Brain microvascular endothelial cell (primary cell): ENCODE results near the gene DYNLT4.

Experiments used
- DNase-seq: peaks from one replicate; pipeline ENCODE4 v3.0.0-alpha.2; 2020
- H3K27ac ChIP-seq: fragments of 250-450 bp; sonication (Bioruptor Pico); 2 replicates; pipeline ENCODE4 v1.5.1; 2020; ENCODE audit warnings: mild to moderate bottlenecking, moderate library complexity
- H3K27me3 ChIP-seq: fragments of 250-450 bp; sonication (Bioruptor Pico); replicated peaks from 2 replicates; pipeline ENCODE4 v1.5.1; 2020; ENCODE audit warnings: mild to moderate bottlenecking
- H3K36me3 ChIP-seq: fragments of 250-450 bp; sonication (Bioruptor Pico); replicated peaks from 2 replicates; pipeline ENCODE4 v1.5.1; 2020; ENCODE audit warnings: mild to moderate bottlenecking
- H3K4me3 ChIP-seq: 2 replicates; pipeline ENCODE4 v1.5.1; 2011; ENCODE audit warnings: low read depth, mild to moderate bottlenecking, control low read depth, low read length, moderate library complexity
- in situ Hi-C: cut with HindIII; loops from 2 replicates; pipeline ENCODE4 v1.10.0; 2017; ENCODE audit warnings: low sequenced_read_pairs, low pct_ligation_motif_present
- TF ChIP-seq, protein P1 (sequence below): IDR thresholded peaks from 2 replicates; pipeline ENCODE4 v1.5.1; 2011; ENCODE audit warnings: low read depth, mild to moderate bottlenecking, moderate library complexity, low read length, control low read depth, inconsistent platforms; ENCODE audit errors: missing control alignments

DYNLT4 gene

DNA sequence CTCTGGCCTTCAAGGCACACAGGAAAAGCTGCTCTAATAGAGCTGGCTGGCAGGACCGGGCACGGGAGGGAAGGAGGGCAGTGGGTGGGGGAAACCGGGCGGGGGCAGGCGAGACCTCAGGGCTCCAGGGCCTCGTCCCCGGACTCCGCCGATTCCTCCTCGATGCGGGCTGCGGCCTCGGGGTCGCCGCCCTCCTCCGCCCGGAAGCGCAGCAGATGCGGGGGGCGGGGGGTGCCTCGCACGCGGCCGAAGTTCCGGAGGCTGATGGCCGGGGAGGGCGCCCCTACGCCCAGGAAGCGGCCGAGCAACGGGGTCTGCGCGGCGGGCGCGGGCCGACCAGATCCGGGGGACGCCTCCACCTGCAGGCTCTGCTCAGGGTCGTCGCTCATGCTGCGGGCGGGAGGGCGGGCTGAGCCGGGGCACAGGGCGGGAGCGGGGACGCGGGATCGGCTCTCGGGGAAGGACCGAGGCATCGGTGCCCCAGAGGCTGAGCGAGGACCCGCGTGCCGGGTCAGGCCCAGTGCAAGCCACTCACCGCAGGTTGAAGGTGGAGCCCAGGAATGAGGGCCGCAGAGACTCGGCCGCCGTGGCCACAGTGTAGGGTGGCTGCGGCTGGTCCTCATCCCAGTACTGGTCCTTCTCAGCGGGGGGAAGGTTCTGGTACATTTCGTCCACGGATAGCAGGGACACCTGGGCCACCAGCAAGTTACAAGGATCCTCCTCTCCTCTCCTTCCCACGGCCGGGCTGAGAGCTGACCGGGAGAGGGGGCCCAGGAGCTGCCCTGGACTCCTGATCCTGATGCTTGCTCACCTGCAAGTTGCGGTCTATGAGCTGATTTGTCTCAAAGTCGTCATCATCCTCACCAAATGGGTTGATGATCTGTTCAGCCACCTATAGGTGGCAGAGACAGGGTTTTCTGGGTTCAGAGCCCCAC is 22.8 kb downstream of the DYNLT4 start:
- Histone ChIP-seq H3K4me3 (peak overlapping the region; percentile 35), H3K27me3 (no peaks in the 10 kb centered on the region), H3K27ac (no peak overlapping the region), H3K36me3 (peaks cover 17% of the 10 kb centered on the region)
- DNase-seq = no peak
- TF ChIP-seq, protein P1, sequence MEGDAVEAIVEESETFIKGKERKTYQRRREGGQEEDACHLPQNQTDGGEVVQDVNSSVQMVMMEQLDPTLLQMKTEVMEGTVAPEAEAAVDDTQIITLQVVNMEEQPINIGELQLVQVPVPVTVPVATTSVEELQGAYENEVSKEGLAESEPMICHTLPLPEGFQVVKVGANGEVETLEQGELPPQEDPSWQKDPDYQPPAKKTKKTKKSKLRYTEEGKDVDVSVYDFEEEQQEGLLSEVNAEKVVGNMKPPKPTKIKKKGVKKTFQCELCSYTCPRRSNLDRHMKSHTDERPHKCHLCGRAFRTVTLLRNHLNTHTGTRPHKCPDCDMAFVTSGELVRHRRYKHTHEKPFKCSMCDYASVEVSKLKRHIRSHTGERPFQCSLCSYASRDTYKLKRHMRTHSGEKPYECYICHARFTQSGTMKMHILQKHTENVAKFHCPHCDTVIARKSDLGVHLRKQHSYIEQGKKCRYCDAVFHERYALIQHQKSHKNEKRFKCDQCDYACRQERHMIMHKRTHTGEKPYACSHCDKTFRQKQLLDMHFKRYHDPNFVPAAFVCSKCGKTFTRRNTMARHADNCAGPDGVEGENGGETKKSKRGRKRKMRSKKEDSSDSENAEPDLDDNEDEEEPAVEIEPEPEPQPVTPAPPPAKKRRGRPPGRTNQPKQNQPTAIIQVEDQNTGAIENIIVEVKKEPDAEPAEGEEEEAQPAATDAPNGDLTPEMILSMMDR = peak; percentile 28
- in situ Hi-C loops = no loop called here

DNA sequence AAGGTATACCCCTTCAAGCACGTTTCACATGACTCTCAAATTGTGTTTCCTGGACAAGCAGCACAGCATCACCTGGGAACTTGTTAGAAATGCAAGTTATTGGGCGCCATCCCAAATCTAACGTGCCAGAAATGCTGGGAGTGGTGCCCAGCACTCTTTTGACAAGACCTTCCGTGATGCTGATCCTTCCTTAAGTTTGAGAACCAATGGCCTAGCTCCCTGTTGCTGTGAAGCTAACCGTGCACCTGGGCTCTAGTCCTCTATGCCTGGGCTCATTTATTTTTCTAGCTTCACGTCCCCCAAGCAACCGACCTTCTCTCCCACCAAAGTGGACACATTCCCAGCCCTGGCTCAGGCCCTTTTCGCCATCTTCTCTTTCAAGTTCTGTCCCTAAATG is 23.5 kb downstream of the DYNLT4 start:
- Histone ChIP-seq H3K4me3 (peak overlapping the region; percentile 35), H3K36me3 (peaks cover 24% of the 10 kb centered on the region), H3K27me3 (no peaks in the 10 kb centered on the region), H3K27ac (no peak overlapping the region)
- no peak for DNase-seq
- TF ChIP-seq, protein P1 = no peak
- in situ Hi-C loops = no loop called here

DNA sequence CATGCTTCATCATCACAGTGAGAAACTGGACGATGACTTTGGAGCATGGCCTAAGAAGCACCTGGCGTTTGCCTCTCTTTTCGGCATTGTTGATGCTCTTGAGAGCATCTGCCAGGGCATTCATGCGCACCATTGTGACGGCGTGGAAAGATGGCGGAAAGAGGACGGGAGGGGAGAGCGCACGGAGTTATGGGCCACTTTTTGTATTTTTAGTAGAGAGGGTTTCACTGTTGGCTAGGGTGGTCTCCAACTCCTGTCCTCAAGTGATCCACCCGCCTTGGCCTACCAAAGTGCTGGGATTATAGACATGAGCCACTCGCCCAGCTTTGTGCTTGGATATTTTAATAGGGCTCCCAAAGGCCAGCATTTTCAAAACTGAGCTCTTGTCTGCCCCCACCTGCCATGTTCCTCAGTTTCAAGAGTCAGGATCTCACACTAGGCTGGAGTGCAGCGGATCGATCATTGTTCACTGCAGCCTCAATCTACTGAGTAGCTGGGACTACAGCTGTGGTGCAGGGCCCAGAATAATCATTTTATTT is 26.5 kb downstream of the DYNLT4 start:
- Histone ChIP-seq H3K36me3 (peaks cover 49% of the 10 kb centered on the region), H3K4me3 (no peak overlapping the region), H3K27me3 (no peaks in the 10 kb centered on the region), H3K27ac (no peak overlapping the region)
- TF ChIP-seq, protein P1 = no peak
- in situ Hi-C loops = no loop called here
- no peak for DNase-seq

DNA sequence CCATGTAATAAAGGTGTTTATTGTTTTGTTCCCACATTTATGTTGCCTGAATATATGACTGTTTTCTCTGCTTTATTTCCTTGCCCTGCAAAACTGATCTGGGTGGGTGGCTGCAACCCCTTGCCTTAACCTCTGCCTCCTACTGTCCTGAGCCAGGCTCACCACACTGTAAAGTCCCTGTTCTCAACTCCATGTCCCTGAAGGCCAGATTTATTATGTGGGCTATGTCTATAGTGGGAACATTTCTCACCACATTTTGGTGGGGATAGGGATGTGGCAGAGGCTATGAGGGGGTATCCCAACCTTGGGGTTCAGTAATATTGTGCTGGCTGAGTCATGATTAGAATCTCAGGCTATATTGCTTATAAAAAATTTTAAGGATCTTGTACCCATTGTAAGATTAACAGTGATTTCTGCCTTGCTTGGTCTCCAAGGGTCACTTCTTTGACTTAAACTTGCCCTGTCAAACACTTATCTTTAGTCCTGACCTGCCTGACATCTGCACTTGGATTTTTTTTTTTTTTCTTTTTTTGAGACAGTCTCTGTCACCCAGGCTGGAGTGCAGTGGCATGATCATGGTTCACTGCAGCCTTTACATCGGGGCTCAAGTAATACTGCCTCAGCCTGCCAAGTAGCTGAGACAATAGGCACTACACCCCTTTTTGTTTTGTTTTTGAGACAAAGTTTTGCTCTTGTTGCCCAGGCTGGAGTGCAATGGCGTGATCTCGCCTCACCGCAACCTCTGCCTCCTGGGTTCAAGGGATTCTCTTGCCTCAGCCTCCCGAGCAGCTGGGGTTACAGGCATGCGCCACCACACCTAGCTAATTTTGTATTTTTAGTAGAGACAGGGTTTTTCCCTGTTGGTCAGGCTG is 28.2 kb downstream of the DYNLT4 start:
- TF ChIP-seq, protein P1 = no peak
- no peak for DNase-seq
- peak overlapping the region; percentile 9 for H3K4me3 ChIP-seq
- in situ Hi-C loops = no loop called here
- H3K27ac ChIP-seq = no peak overlapping the region
- H3K36me3 ChIP-seq = peaks cover 49% of the 10 kb centered on the region
- no peaks in the 10 kb centered on the region for H3K27me3 ChIP-seq

DNA sequence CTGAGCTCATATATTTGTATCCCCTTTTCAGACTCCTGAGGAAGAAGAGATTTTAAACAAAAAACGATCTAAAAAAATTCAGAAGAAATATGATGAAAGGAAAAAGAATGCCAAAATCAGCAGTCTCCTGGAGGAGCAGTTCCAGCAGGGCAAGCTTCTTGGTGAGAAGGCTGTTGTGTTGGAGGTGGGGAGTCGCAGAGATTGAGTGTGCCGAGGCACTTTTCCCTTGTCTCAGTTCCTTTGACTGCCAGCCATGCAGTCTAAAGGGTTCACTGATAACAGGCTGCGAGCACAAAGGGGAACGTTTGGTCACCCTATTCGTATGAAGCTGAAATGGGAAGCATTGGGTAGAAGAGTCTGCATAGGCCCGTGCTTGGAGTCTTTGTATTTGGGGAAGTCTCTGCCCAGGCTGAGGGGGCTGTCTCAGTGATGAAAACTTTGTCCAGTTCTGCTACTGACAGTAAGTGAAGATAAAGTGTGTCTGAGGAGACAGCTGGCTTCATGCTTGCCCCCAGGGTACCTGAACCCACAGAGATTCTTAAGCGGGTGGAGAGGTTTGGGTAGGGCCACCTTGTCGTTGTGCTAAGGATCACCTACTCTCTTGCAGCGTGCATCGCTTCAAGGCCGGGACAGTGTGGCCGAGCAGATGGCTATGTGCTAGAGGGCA is 29.0 kb downstream of the DYNLT4 start:
- no peak for DNase-seq
- no peak overlapping the region for H3K27ac ChIP-seq
- peak overlapping the region; percentile 95 for H3K4me3 ChIP-seq
- TF ChIP-seq, protein P1 = no peak
- H3K36me3 ChIP-seq = peaks cover 49% of the 10 kb centered on the region
- H3K27me3 ChIP-seq = no peaks in the 10 kb centered on the region
- in situ Hi-C loops = no loop called here
